Breast epithelium (tissue), 3 donors: ENCODE data around the gene ATP5PO.

Experiments used
- POLR2A ChIP-seq: fragments of 450-650 bp; IDR thresholded peaks from one replicate; pipeline ENCODE4 v1.6.1; 2016; ENCODE audit warnings: antibody characterized with exemption, mild to moderate bottlenecking, moderate library complexity
- POLR2AphosphoS5 ChIP-seq, 3 donors: sonication (generic); formaldehyde crosslinking; IDR thresholded peaks; one replicate each; pipeline ENCODE4 v1.6.1; 2017; ENCODE audit warnings: antibody characterized with exemption in 3 of 3
- TF ChIP-seq, protein P1 (sequence below), 3 donors: fragments of 450-650 bp; IDR thresholded peaks; one replicate each; pipeline ENCODE4 v1.5.1; 2016 to 2017; ENCODE audit warnings: antibody characterized with exemption in 3 of 3, mild to moderate bottlenecking in 3 of 3, moderate library complexity in 3 of 3

DNA sequence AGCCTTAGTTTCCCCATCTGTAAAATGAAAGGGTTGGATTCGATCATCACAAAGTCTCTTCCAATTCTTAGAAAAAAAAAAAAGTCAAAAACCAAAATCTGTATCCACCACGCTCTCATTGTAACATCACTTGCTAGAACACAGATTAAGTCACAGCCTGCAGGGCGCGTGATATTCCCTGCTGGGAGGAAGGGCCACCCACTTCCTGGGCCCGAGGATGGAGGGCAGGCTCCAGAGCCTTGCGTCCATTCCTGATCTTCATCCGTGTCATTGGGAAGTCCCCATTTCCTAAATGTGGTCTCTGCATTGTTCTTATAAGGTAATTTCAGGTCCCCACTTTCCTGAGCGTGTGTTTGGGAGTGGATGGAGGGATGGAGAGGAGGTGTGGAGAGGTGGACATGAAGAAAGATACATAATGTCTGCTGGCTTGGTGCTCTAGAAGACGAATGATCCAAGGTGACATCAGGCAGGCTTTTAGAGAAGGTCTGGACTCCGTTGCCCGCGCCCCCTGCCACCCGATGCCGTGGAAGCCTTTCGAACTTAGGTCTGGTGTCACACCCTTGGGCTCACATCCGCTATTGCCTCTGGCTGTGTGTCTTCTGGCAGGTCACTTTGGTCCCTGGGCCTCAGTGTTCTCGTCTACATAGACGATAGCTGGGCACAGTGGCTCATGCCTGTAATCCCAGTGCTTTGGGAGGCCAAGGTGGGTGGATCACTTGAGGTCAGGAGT is 56.1 kb downstream of the ATP5PO start:
- TF ChIP-seq POLR2A = no peak
- TF ChIP-seq, protein P1, sequence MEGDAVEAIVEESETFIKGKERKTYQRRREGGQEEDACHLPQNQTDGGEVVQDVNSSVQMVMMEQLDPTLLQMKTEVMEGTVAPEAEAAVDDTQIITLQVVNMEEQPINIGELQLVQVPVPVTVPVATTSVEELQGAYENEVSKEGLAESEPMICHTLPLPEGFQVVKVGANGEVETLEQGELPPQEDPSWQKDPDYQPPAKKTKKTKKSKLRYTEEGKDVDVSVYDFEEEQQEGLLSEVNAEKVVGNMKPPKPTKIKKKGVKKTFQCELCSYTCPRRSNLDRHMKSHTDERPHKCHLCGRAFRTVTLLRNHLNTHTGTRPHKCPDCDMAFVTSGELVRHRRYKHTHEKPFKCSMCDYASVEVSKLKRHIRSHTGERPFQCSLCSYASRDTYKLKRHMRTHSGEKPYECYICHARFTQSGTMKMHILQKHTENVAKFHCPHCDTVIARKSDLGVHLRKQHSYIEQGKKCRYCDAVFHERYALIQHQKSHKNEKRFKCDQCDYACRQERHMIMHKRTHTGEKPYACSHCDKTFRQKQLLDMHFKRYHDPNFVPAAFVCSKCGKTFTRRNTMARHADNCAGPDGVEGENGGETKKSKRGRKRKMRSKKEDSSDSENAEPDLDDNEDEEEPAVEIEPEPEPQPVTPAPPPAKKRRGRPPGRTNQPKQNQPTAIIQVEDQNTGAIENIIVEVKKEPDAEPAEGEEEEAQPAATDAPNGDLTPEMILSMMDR (IDR thresholded peaks at IDR 0.05) = no peak
- no peak for TF ChIP-seq POLR2AphosphoS5 (IDR thresholded peaks at IDR 0.05)
